HL-60 (cell line): ENCODE results near the gene RPUSD1.
"Not testable (repeated sequence)": the region's sequence is repeated elsewhere in the genome, so short reads cannot be mapped to it uniquely, and the experiment has no call there.

Source experiments
- DNase-seq, 2 experiments: peaks; one replicate each; pipeline ENCODE4 v3.0.0-alpha.2; 2010 to 2020; ENCODE audit warnings: low read depth in 1 of 2, low spot score in 1 of 2
- H3K27ac ChIP-seq: fragments of 250-450 bp; sonication (Bioruptor Pico); replicated peaks from 2 replicates; pipeline ENCODE4 v1.5.1; 2020; ENCODE audit warnings: mild to moderate bottlenecking, moderate library complexity
- H3K27me3 ChIP-seq: fragments of 250-450 bp; sonication (Bioruptor Pico); 2 replicates; pipeline ENCODE4 v1.5.1; 2021; ENCODE audit warnings: mild to moderate bottlenecking, moderate library complexity; ENCODE audit not compliant: insufficient read depth, poor library complexity, severe bottlenecking
- H3K4me3 ChIP-seq: replicated peaks from 2 replicates; pipeline ENCODE4 v1.5.1; 2011; ENCODE audit warnings: mild to moderate bottlenecking, control low read depth, low read length; ENCODE audit not compliant: insufficient read depth
- GABPA ChIP-seq: IDR thresholded peaks from 2 replicates; pipeline ENCODE4 v1.6.1; 2012; ENCODE audit warnings: low read depth
- POLR2AphosphoS5 ChIP-seq: IDR thresholded peaks from 2 replicates; pipeline ENCODE4 v1.6.1; 2012; ENCODE audit warnings: low read depth
- SPI1 ChIP-seq: IDR thresholded peaks from 2 replicates; pipeline ENCODE4 v1.6.1; 2012; ENCODE audit warnings: low read depth, mild to moderate bottlenecking, borderline replicate concordance
- long read RNA-seq: library from polyadenylated mRNA; unstranded; transcript quantifications from one replicate; pipeline ENCODE4 v2.0.0, GENCODE V29; 2020
- TF ChIP-seq, protein P1 (sequence below): IDR thresholded peaks from 2 replicates; pipeline ENCODE4 v1.6.1; 2012; ENCODE audit warnings: low read depth; ENCODE audit not compliant: insufficient replicate concordance
- TF ChIP-seq, protein P2 (sequence below): IDR thresholded peaks from one replicate; pipeline ENCODE4 v1.5.1; 2011; ENCODE audit warnings: low read length, control low read depth, inconsistent platforms; ENCODE audit not compliant: insufficient read depth

Gene RPUSD1
- long read RNA-seq, transcript RPUSD1-207 (5 exons, 1,918 nt): minor isoform, 15 of 363 reads
- long read RNA-seq, transcript RPUSD1-205 (6 exons, 940 nt): minor isoform, 60 of 363 reads
- long read RNA-seq, transcript RPUSD1-210 (6 exons, 917 nt): minor isoform, 15 of 363 reads
- long read RNA-seq, transcript RPUSD1-201 (6 exons, 2,050 nt): major isoform, 182 of 363 reads
- long read RNA-seq, partial matches to known transcripts: 3 of 363 reads
- long read RNA-seq, other reads (novel, unspliced or antisense): 79 of 363 reads

- H3K27me3 ChIP-seq: peaks cover 3% of the 10 kb centered on the region
- H3K27ac ChIP-seq: peak within 1 kb of the TSS; percentile 84
- peak within 1 kb of the TSS; percentile 98 for H3K4me3 ChIP-seq
- TF ChIP-seq POLR2AphosphoS5 (no peak), GABPA (no peak), SPI1 (no peak)
- TF ChIP-seq, protein P1, sequence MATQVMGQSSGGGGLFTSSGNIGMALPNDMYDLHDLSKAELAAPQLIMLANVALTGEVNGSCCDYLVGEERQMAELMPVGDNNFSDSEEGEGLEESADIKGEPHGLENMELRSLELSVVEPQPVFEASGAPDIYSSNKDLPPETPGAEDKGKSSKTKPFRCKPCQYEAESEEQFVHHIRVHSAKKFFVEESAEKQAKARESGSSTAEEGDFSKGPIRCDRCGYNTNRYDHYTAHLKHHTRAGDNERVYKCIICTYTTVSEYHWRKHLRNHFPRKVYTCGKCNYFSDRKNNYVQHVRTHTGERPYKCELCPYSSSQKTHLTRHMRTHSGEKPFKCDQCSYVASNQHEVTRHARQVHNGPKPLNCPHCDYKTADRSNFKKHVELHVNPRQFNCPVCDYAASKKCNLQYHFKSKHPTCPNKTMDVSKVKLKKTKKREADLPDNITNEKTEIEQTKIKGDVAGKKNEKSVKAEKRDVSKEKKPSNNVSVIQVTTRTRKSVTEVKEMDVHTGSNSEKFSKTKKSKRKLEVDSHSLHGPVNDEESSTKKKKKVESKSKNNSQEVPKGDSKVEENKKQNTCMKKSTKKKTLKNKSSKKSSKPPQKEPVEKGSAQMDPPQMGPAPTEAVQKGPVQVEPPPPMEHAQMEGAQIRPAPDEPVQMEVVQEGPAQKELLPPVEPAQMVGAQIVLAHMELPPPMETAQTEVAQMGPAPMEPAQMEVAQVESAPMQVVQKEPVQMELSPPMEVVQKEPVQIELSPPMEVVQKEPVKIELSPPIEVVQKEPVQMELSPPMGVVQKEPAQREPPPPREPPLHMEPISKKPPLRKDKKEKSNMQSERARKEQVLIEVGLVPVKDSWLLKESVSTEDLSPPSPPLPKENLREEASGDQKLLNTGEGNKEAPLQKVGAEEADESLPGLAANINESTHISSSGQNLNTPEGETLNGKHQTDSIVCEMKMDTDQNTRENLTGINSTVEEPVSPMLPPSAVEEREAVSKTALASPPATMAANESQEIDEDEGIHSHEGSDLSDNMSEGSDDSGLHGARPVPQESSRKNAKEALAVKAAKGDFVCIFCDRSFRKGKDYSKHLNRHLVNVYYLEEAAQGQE: no peak
- TF ChIP-seq, protein P2, sequence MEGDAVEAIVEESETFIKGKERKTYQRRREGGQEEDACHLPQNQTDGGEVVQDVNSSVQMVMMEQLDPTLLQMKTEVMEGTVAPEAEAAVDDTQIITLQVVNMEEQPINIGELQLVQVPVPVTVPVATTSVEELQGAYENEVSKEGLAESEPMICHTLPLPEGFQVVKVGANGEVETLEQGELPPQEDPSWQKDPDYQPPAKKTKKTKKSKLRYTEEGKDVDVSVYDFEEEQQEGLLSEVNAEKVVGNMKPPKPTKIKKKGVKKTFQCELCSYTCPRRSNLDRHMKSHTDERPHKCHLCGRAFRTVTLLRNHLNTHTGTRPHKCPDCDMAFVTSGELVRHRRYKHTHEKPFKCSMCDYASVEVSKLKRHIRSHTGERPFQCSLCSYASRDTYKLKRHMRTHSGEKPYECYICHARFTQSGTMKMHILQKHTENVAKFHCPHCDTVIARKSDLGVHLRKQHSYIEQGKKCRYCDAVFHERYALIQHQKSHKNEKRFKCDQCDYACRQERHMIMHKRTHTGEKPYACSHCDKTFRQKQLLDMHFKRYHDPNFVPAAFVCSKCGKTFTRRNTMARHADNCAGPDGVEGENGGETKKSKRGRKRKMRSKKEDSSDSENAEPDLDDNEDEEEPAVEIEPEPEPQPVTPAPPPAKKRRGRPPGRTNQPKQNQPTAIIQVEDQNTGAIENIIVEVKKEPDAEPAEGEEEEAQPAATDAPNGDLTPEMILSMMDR: no peak
- DNase-seq: peak in 1 of 2 experiments; percentile 25
Observed at GRCh38 chr16:787978-788398, at the start of gene RPUSD1. RPUSD1 (minus strand) TSS chr16:788381; CDS start chr16:787737, 644 bp downstream.

DNA sequence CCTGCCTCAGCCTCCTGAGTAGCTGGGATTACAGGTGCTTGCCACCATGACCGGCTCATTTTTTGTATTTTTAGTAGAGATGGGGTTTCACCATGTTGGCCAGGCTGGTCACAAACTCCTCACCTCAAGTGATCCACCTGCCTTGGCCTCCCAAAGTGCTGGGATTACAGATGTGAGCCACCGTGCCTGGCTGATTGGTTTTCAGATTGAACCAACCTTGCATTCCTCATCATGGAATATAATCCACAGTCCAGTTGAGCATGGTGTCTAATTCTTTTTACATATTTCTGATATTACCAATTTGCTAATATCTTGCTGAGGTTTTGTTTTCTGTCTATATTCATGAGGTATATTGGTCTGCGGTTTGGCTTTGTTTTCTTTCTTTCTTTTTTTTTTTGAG, 48.6 kb upstream of the RPUSD1 start:
- not testable (repeated sequence) for H3K27ac ChIP-seq, H3K27me3 ChIP-seq

GRCh38 chr16:836221-836620, 48.0 kb upstream of the RPUSD1 start:
- TF ChIP-seq, protein P1: no peak
- TF ChIP-seq SPI1: no peak
- no peak for TF ChIP-seq GABPA
- no peak for TF ChIP-seq POLR2AphosphoS5
- TF ChIP-seq, protein P2: no peak
- Histone ChIP-seq H3K27me3 (peaks cover 5% of the 10 kb centered on the region), H3K4me3 (no peak overlapping the region), H3K27ac (no peak overlapping the region)
- no peak for DNase-seq

More for the DNA sequence above, 48.6 kb upstream of the RPUSD1 start:
- not testable (repeated sequence) for DNase-seq, H3K4me3 ChIP-seq

DNA sequence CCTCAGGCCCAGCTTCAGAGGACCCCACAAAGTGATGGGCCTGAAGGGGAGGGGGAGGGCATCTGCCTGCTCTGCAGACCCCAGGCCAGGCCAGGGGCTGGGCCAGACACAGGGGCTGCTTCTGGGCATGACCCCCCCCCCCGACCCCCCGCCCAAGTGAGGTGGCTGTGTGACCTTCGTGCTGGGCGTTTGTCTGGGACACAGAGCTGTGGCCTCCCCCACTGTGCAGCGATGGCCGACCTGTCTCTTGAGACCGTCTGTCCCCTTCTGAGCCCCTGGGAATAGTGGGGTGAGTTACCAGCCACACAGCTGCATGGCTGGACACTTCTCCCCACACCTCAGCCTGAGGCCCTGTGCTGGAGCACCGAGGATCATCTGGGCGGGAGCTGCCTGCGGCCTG, 47.2 kb upstream of the RPUSD1 start:
- no peak overlapping the region for H3K4me3 ChIP-seq
- TF ChIP-seq SPI1 (no peak), POLR2AphosphoS5 (no peak), GABPA (no peak)
- TF ChIP-seq, protein P2: no peak
- TF ChIP-seq, protein P1: no peak
- H3K27me3 ChIP-seq: peaks cover 13% of the 10 kb centered on the region
- no peak for DNase-seq
- no peak overlapping the region for H3K27ac ChIP-seq
